BLaER1 treated with 17β-estradiol and CSF1 and Interleukin-3, amounts not matched to agents 10 nM and 100 nM (cell line): ENCODE measurements around the gene VARS1.
"Not testable (repeated sequence)": the region's sequence is repeated elsewhere in the genome, so short reads cannot be mapped to it uniquely, and the experiment has no call there.

Experiments
- H3K27ac ChIP-seq, 11 experiments: shearing (Covaris generic); formaldehyde crosslinking; 2 replicates each; pipeline ENCODE4 v1.8.1; 2022
- H3K27me3 ChIP-seq, 11 experiments: shearing (Covaris generic); formaldehyde crosslinking; 2 replicates each; pipeline ENCODE4 v1.8.1; 2022
- H3K36me3 ChIP-seq, 11 experiments: shearing (Covaris generic); formaldehyde crosslinking; 2 replicates each; pipeline ENCODE4 v1.8.1; 2022
- H3K4me1 ChIP-seq, 10 experiments: shearing (Covaris generic); formaldehyde crosslinking; 2 replicates each; pipeline ENCODE4 v1.8.1; 2022
- H3K4me2 ChIP-seq, 11 experiments: shearing (Covaris generic); formaldehyde crosslinking; 2 replicates each; pipeline ENCODE4 v1.8.1; 2022
- H3K4me3 ChIP-seq, 10 experiments: shearing (Covaris generic); formaldehyde crosslinking; 2 replicates each; pipeline ENCODE4 v1.8.1; 2022
- H3K9ac ChIP-seq, 11 experiments: shearing (Covaris generic); formaldehyde crosslinking; 2 replicates each; pipeline ENCODE4 v1.8.1; 2022
- H3K9me3 ChIP-seq, 11 experiments: shearing (Covaris generic); formaldehyde crosslinking; replicated peaks in 1 of 11; 2 replicates each; pipeline ENCODE4 v1.8.1; 2022
- H4K20me1 ChIP-seq, 11 experiments: shearing (Covaris generic); formaldehyde crosslinking; 2 replicates each; pipeline ENCODE4 v1.8.1; 2022
- Cebpa-rat ChIP-seq, 11 experiments: shearing (Covaris generic); IDR thresholded peaks; 2 replicates each; pipeline ENCODE4 v1.8.1; 2022

VARS1 gene

GRCh38 chr6:31806470-31807272, 11.1 kb upstream of the VARS1 start, which contains the start of gene LSM2:
Gene LSM2 (minus strand): TSS chr6:31806966. CDS start chr6:31806757, 209 bp downstream.
- Histone ChIP-seq H3K4me2 (peak within 1 kb of the TSS; percentile 77 to 96 (median 89)), H3K9ac (peak within 1 kb of the TSS; percentile 82 to 91 (median 88)), H3K4me1 (peaks cover 25 to 41% (median 36%) of the 10 kb centered on the region in 10 experiments), H3K27ac (peak within 1 kb of the TSS; percentile 65 to 91 (median 85)), H4K20me1 (no peaks in the 10 kb centered on the region), H3K4me3 (peak within 1 kb of the TSS; percentile 65 to 80 (median 78)), H3K9me3 (no peaks in the 10 kb centered on the region), H3K36me3 (peaks cover 17 to 38% (median 34%) of the 10 kb centered on the region in 11 experiments), H3K27me3 (no peaks in the 10 kb centered on the region)
- TF ChIP-seq Cebpa-rat (IDR thresholded peaks at IDR 0.05), result no peak

GRCh38 chr6:31805939-31806469, 10.5 kb upstream of the VARS1 start:
- peak overlapping the region; percentile 65 to 80 (median 78) for H3K4me3 ChIP-seq
- H4K20me1 ChIP-seq, result no peaks in the 10 kb centered on the region
- H3K9me3 ChIP-seq, result no peaks in the 10 kb centered on the region
- peak overlapping the region; percentile 82 to 91 (median 88) for H3K9ac ChIP-seq
- peaks cover 25 to 41% (median 36%) of the 10 kb centered on the region in 10 experiments for H3K4me1 ChIP-seq
- peak overlapping the region; percentile 65 to 91 (median 85) for H3K27ac ChIP-seq
- no peak for TF ChIP-seq Cebpa-rat (IDR thresholded peaks at IDR 0.05)
- peaks cover 22 to 45% (median 41%) of the 10 kb centered on the region in 11 experiments for H3K36me3 ChIP-seq
- H3K4me2 ChIP-seq, result peak overlapping the region; percentile 77 to 96 (median 89)
- no peaks in the 10 kb centered on the region for H3K27me3 ChIP-seq

GRCh38 chr6:31801031-31801927, 5.7 kb upstream of the VARS1 start:
- H3K4me3 ChIP-seq, H4K20me1 ChIP-seq, H3K4me2 ChIP-seq, H3K9ac ChIP-seq, H3K27me3 ChIP-seq, H3K27ac ChIP-seq, H3K9me3 ChIP-seq: not testable (repeated sequence)
- Histone ChIP-seq H3K36me3 (peaks cover 22 to 87% (median 66%) of the 10 kb centered on the region in 11 experiments), H3K4me1 (peaks cover 36 to 69% (median 62%) of the 10 kb centered on the region in 10 experiments)

- H3K4me3 ChIP-seq, result no peak overlapping the region
- peak overlapping the region in 3 of 11 experiments; percentile 9 to 99 (median 17); a peak in 4 of 22 replicates for H3K27ac ChIP-seq
- H4K20me1 ChIP-seq, result no peaks in the 10 kb centered on the region
- peaks cover 24 to 59% (median 51%) of the 10 kb centered on the region in 10 experiments for H3K4me1 ChIP-seq
- peak overlapping the region in 3 of 11 experiments; percentile 81 to 92 (median 91); a peak in 3 of 22 replicates for H3K4me2 ChIP-seq
- no peaks in the 10 kb centered on the region for H3K27me3 ChIP-seq
- peaks cover 22 to 80% (median 62%) of the 10 kb centered on the region in 11 experiments for H3K36me3 ChIP-seq
- H3K9ac ChIP-seq, result 0 out of 22 replicates have a peak overlapping the region, but pooled peaks of 1 of the 11 experiments have one; percentile 7
- no peak for TF ChIP-seq Cebpa-rat (IDR thresholded peaks at IDR 0.05)
- H3K9me3 ChIP-seq, result no peaks in the 10 kb centered on the region
Observed at GRCh38 chr6:31799781-31800180, 4.2 kb upstream of the VARS1 start.

DNA sequence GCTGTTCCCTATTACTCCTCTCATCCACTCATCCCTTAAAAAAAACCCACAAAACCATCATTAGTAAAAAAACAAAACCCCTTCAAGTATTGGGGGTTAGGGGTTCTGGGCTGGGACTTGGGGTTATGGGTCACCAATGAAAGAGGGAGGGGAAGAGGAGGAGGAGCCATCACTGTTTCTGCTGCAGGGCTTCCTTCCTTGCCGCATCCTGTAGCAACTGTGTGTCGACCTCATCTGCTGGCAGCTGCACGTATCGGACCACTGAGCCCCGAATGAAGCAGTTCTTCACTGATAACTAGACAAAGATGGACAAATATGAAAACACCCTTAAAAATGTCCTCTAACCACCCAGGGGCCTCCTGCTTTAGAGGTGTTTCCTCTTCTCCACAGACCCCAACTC, 2.0 kb upstream of the VARS1 start:
- Histone ChIP-seq H3K27me3 (no peaks in the 10 kb centered on the region), H3K9ac (peak overlapping the region in 9 of 11 experiments; percentile 1 to 99 (median 60); a peak in 18 of 22 replicates), H3K4me3 (peak overlapping the region in 4 of 10 experiments; percentile 6 to 39 (median 24); a peak in 5 of 20 replicates), H3K27ac (peak overlapping the region in 8 of 11 experiments; percentile 99 to 100 (median 99); a peak in 16 of 22 replicates), H3K4me1 (peaks cover 37 to 61% (median 55%) of the 10 kb centered on the region in 10 experiments), H3K9me3 (no peaks in the 10 kb centered on the region), H3K36me3 (peaks cover 18 to 65% (median 44%) of the 10 kb centered on the region in 11 experiments), H4K20me1 (peaks cover 0 to 8% (median 0%) of the 10 kb centered on the region in 11 experiments; a peak in 2 of 22 replicates), H3K4me2 (peak overlapping the region; percentile 49 to 96 (median 90))
- TF ChIP-seq Cebpa-rat (IDR thresholded peaks at IDR 0.05), result no peak

GRCh38 chr6:31796993-31797385, 1.4 kb upstream of the VARS1 start:
- Histone ChIP-seq H3K4me3 (no peak overlapping the region), H3K36me3 (peaks cover 18 to 65% (median 44%) of the 10 kb centered on the region in 11 experiments), H3K4me2 (peak overlapping the region in 10 of 11 experiments; percentile 66 to 99 (median 92); a peak in 18 of 22 replicates), H3K4me1 (peaks cover 41 to 67% (median 61%) of the 10 kb centered on the region in 10 experiments), H3K9ac (peak overlapping the region in 8 of 11 experiments; percentile 47 to 99 (median 62); a peak in 11 of 22 replicates), H3K27ac (peak overlapping the region in 8 of 11 experiments; percentile 99 to 100 (median 99); a peak in 15 of 22 replicates), H3K9me3 (no peaks in the 10 kb centered on the region), H3K27me3 (no peaks in the 10 kb centered on the region), H4K20me1 (peaks cover 0 to 12% (median 0%) of the 10 kb centered on the region in 11 experiments; a peak in 2 of 22 replicates)
- no peak for TF ChIP-seq Cebpa-rat (IDR thresholded peaks at IDR 0.05)

GRCh38 chr6:31794866-31795615, 511 bp downstream of the VARS1 start:
- Histone ChIP-seq H4K20me1 (peaks cover 0 to 18% (median 0%) of the 10 kb centered on the region in 11 experiments; a peak in 3 of 22 replicates), H3K4me3 (peak overlapping the region; percentile 68 to 97 (median 82)), H3K27me3 (no peaks in the 10 kb centered on the region), H3K9ac (peak overlapping the region; percentile 93 to 100 (median 98)), H3K4me2 (peak overlapping the region; percentile 81 to 99 (median 94)), H3K27ac (peak overlapping the region; percentile 99 to 100 (median 99)), H3K36me3 (peaks cover 15 to 65% (median 46%) of the 10 kb centered on the region in 11 experiments; a peak in 21 of 22 replicates), H3K4me1 (peaks cover 58 to 83% (median 75%) of the 10 kb centered on the region in 10 experiments), H3K9me3 (no peaks in the 10 kb centered on the region)
- TF ChIP-seq Cebpa-rat (IDR thresholded peaks at IDR 0.05), result no peak
